ENCODE data around the gene PGM1. TPM values are rescaled to one million over a fixed set of nuclear protein-coding genes. Genes with fewer than 3 reads are reported as not detected.

PGM1 gene
- total and polyA plus RNA-seq, 8 donors = 11.3 to 82.8 (median 28.9) TPM

DNA sequence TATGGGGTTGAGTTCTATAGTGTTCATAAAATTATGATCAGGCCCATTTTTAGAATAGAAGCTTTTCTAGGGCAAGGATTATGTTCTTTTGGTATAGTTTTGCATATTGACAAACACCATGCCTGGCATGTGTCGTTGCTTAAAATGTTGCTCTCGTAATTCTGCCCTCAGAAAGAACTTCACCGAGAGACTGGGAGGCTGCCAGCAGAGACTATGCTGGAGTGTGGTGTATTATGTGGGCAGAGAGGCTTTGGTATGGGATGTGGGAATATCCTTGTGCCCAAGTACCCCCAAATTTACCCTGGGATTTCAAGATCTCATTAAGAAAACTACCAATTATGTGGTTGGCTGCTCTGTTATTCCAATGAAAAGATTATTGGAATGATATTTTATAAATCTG is 27.9 kb downstream of the PGM1 start:
- WGBS, 5 donors = 76 to 91% (median 79%) methylated on average over 3 of the region's 3 CpGs
- intact Hi-C loops (cut with DNase I; ENCODE audit: low total_unique reads) = loop anchor here (10.0 kb wide), 1 partner anchor 544 kb away; no protein-coding TSS in a partner anchor
- peak overlapping the region in 1 of 5 donors; percentile 52 for H3K27ac ChIP-seq
- no peak for DNase-seq
- no peak overlapping the region for H3K4me3 ChIP-seq
- H3K36me3 ChIP-seq = no peaks in the 10 kb centered on the region
- H3K9me3 ChIP-seq = no peaks in the 10 kb centered on the region
- H3K4me1 ChIP-seq = peaks cover 0 to 11% (median 5%) of the 10 kb centered on the region in 4 donors
- H3K27me3 ChIP-seq = no peaks in the 10 kb centered on the region
- TF ChIP-seq POLR2A (IDR thresholded peaks at IDR 0.05) (no peak), CTCF (IDR thresholded peaks at IDR 0.05) (no peak), EP300 (IDR thresholded peaks at IDR 0.05) (no peak), POLR2AphosphoS5 (IDR thresholded peaks at IDR 0.05) (no peak)

GRCh38 chr1:63621698-63622097 is 28.5 kb downstream of the PGM1 start:
- Histone ChIP-seq H3K36me3 (no peaks in the 10 kb centered on the region), H3K4me1 (peaks cover 0 to 9% (median 2%) of the 10 kb centered on the region in 4 donors), H3K27me3 (no peaks in the 10 kb centered on the region), H3K4me3 (no peak overlapping the region), H3K9me3 (no peaks in the 10 kb centered on the region), H3K27ac (no peak overlapping the region)
- TF ChIP-seq CTCF (IDR thresholded peaks at IDR 0.05) = no peak
- TF ChIP-seq POLR2A (IDR thresholded peaks at IDR 0.05) = no peak
- TF ChIP-seq EP300 (IDR thresholded peaks at IDR 0.05) = no peak
- peak in 1 of 3 donors; percentile 3 for TF ChIP-seq POLR2AphosphoS5 (IDR thresholded peaks at IDR 0.05)
- WGBS, 5 donors = 63 to 82% (median 73%) methylated on average over 6 of the region's 6 CpGs
- intact Hi-C loops (cut with DNase I; ENCODE audit: low total_unique reads) = loop anchor here (10.0 kb wide), 1 partner anchor 543 kb away; no protein-coding TSS in a partner anchor
- peak in 1 of 2 donors; percentile 60 for DNase-seq

GRCh38 chr1:63622849-63623566 is 29.8 kb downstream of the PGM1 start:
- no peak for DNase-seq
- peaks cover 0 to 9% (median 2%) of the 10 kb centered on the region in 4 donors for H3K4me1 ChIP-seq
- no peak overlapping the region for H3K27ac ChIP-seq
- 75 to 84% (median 80%) methylated on average over 7 of the region's 7 CpGs for WGBS, 5 donors
- TF ChIP-seq CTCF (IDR thresholded peaks at IDR 0.05) (no peak), EP300 (IDR thresholded peaks at IDR 0.05) (no peak), POLR2AphosphoS5 (IDR thresholded peaks at IDR 0.05) (no peak), POLR2A (IDR thresholded peaks at IDR 0.05) (no peak)
- intact Hi-C loops (cut with DNase I; ENCODE audit: low total_unique reads) = loop anchor here (10.0 kb wide), 1 partner anchor 542 kb away; no protein-coding TSS in a partner anchor
- H3K27me3 ChIP-seq = no peaks in the 10 kb centered on the region
- no peaks in the 10 kb centered on the region for H3K36me3 ChIP-seq
- H3K9me3 ChIP-seq = no peaks in the 10 kb centered on the region
- H3K4me3 ChIP-seq = no peak overlapping the region

DNA sequence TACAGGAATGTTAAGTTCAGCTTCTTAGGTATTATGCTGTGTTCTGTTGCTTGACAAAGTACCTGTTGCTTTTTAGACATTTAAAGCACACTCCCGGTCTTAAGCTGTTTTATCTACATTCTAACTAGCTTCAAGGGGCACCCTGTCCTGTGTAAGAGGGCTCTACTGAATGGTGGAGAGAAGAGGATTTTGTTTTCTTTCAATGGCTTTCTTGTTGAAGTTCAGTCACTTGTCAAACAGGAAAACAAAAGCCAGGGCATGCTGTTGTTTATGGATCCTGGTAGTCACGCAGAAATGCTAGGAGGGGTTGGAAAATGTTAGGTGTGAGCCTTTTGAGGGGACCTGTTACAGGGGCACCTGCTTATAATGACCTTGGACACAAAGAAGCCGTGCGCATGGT is 30.7 kb downstream of the PGM1 start:
- Histone ChIP-seq H3K27me3 (no peaks in the 10 kb centered on the region), H3K9me3 (no peaks in the 10 kb centered on the region), H3K4me1 (peaks cover 0 to 9% (median 2%) of the 10 kb centered on the region in 4 donors), H3K27ac (no peak overlapping the region), H3K36me3 (no peaks in the 10 kb centered on the region), H3K4me3 (no peak overlapping the region)
- WGBS, 5 donors = 44 to 75% (median 66%) methylated on average over 4 of the region's 4 CpGs
- no peak for TF ChIP-seq CTCF (IDR thresholded peaks at IDR 0.05)
- TF ChIP-seq POLR2AphosphoS5 (IDR thresholded peaks at IDR 0.05) = no peak
- TF ChIP-seq POLR2A (IDR thresholded peaks at IDR 0.05) = no peak
- no peak for TF ChIP-seq EP300 (IDR thresholded peaks at IDR 0.05)
- intact Hi-C loops (cut with DNase I; ENCODE audit: low total_unique reads) = loop anchor here (10.0 kb wide), 1 partner anchor 541 kb away; no protein-coding TSS in a partner anchor
- DNase-seq = no peak

All from stomach (tissue), 9 donors.